ENCODE results near the gene DCAF7.

- TF ChIP-seq, protein P1, sequence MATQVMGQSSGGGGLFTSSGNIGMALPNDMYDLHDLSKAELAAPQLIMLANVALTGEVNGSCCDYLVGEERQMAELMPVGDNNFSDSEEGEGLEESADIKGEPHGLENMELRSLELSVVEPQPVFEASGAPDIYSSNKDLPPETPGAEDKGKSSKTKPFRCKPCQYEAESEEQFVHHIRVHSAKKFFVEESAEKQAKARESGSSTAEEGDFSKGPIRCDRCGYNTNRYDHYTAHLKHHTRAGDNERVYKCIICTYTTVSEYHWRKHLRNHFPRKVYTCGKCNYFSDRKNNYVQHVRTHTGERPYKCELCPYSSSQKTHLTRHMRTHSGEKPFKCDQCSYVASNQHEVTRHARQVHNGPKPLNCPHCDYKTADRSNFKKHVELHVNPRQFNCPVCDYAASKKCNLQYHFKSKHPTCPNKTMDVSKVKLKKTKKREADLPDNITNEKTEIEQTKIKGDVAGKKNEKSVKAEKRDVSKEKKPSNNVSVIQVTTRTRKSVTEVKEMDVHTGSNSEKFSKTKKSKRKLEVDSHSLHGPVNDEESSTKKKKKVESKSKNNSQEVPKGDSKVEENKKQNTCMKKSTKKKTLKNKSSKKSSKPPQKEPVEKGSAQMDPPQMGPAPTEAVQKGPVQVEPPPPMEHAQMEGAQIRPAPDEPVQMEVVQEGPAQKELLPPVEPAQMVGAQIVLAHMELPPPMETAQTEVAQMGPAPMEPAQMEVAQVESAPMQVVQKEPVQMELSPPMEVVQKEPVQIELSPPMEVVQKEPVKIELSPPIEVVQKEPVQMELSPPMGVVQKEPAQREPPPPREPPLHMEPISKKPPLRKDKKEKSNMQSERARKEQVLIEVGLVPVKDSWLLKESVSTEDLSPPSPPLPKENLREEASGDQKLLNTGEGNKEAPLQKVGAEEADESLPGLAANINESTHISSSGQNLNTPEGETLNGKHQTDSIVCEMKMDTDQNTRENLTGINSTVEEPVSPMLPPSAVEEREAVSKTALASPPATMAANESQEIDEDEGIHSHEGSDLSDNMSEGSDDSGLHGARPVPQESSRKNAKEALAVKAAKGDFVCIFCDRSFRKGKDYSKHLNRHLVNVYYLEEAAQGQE (IDR thresholded peaks at IDR 0.05; ENCODE audit: insufficient read depth in 1 of 2, low read depth in 2 of 2, low read length in 2 of 2), result no peak; a peak in 1 of 4 replicates
- TF ChIP-seq POLR2AphosphoS5 (IDR thresholded peaks at IDR 0.05; ENCODE audit: low read depth, low read length), result no peak
- no peak for TF ChIP-seq SIN3A (IDR thresholded peaks at IDR 0.05; ENCODE audit: borderline replicate concordance, insufficient read depth, low read length)
These were observed 26.2 kb upstream of the DCAF7 start for GRCh38 chr17:63524051-63524450.

All from PFSK-1 (cell line).